Heart right ventricle (tissue), 16 donors: ENCODE results near the gene AANAT. TPM values are rescaled to one million over a fixed set of nuclear protein-coding genes. Genes with fewer than 3 reads are reported as not detected.
A peak's percentile ranks its signal among the peaks of the same experiment; 100 is the strongest.

ENCODE experiments used
- ATAC-seq, 8 donors: fragments of 200-7000 bp; cut with Tn5 transposase; one replicate each; pipeline ENCODE4 v1.9.1; 2020; ENCODE audit warnings: mild to moderate bottlenecking in 8 of 8, moderate library complexity in 8 of 8, moderate number of reproducible peaks in 1 of 8
- DNase-seq, 2 donors: peaks; one replicate each; pipeline ENCODE4 v3.0.0-alpha.2; 2020
- H3K27ac ChIP-seq, 10 donors: fragments of 200-600 bp; sonication (generic) in 2 of 10; one replicate each; pipeline versions ENCODE4 v1.5.0 to v1.8.0; 2020 to 2022; ENCODE audit warnings: mild to moderate bottlenecking in 3 of 10
- H3K27me3 ChIP-seq, 7 donors: fragments of 200-600 bp; one replicate each; pipeline ENCODE4 v1.8.0; 2021 to 2022; ENCODE audit warnings: mild to moderate bottlenecking in 2 of 7
- H3K36me3 ChIP-seq, 9 donors: fragments of 200-600 bp; sonication (generic) in 1 of 9; one replicate each; pipeline versions ENCODE4 v1.5.0 to v1.8.0; 2020 to 2022; ENCODE audit warnings: mild to moderate bottlenecking in 2 of 9
- H3K4me1 ChIP-seq, 9 donors: fragments of 200-600 bp; sonication (generic) in 1 of 9; one replicate each; pipeline versions ENCODE4 v1.5.0 to v1.8.0; 2020 to 2022; ENCODE audit warnings: mild to moderate bottlenecking in 4 of 9
- H3K4me3 ChIP-seq, 10 donors: fragments of 200-600 bp; sonication (generic) in 2 of 10; one replicate each; pipeline versions ENCODE4 v1.5.0 to v1.8.0; 2020 to 2022; ENCODE audit warnings: mild to moderate bottlenecking in 7 of 10, moderate library complexity in 2 of 10
- H3K9me3 ChIP-seq, 11 donors: fragments of 200-600 bp in 10 of 11; sonication (generic) in 2 of 11; one replicate each; pipeline versions ENCODE4 v1.5.0 to v1.8.0; 2013 to 2022; ENCODE audit warnings: mild to moderate bottlenecking in 2 of 11, control low read depth in 1 of 11, moderate library complexity in 1 of 11
- WGBS, 2 donors: extraction: QIAGEN DNeasy Blood & Tissue Kit; methylation state at CpG; one replicate each; pipeline ENCODE4 v1.1.7; 2013; ENCODE audit warnings: inconsistent platforms in 1 of 2; 5-methylcytosine and 5-hydroxymethylcytosine counted together
- intact Hi-C, 10 donors: fragments of 100-400 bp; cut with DNase I; formaldehyde crosslinking; loops; one replicate each; pipeline versions ENCODE4 v1.11.1 to v1.14.2; 2022
- polyA plus RNA-seq, 2 donors: library from polyadenylated mRNA; stranded (reverse); fragments of 200-250 nt; gene quantifications; one replicate each; pipeline ENCODE4 v1.2.3, GENCODE V29; 2013
- total RNA-seq, 10 donors: library from RNA; stranded (reverse); fragmentation: NEBNext Ultra II Directional in 3 of 10; extraction: Animal tissue kit (Norgen Biotek cat#: 25700) in 3 of 10; gene quantifications; one replicate each; pipeline versions ENCODE4 v1.2.1 to v1.2.4, GENCODE V29; 2021 to 2023
- TF ChIP-seq, protein P1 (sequence below), 9 donors: fragments of 200-600 bp; sonication (generic) in 2 of 9; IDR thresholded peaks; one replicate each; pipeline versions ENCODE4 v1.5.0 to v1.8.0; 2021 to 2022; ENCODE audit warnings: antibody characterized with exemption in 9 of 9, mild to moderate bottlenecking in 5 of 9, moderate library complexity in 1 of 9
- donor health status: Arrhythmogenic right ventricular cardiomyopathy.
- donor health status: ischemic (EF 13 %, LVEDD 7.1; RV severe dilation, severe dysfunction).
- donor health status: healthy with polysubstance abuse.
- donor health status: DM: no; HTN: yes; CAD: no.
- donor health status: DM: no; HTN: no; CAD: no.
- donor health status: ischemic (EF 25% LVEDD 6.9; RV normal size, moderate dysfunction).
- donor health status: ischemic (EF 25% LVEDD 5.7; RV mildly dilated, moderate dysfunction).
- donor health status: healthy.
- donor health status: DM: yes; HTN: yes; CAD: no.
- donor health status: Ischemic cardiomyopathy.
- donor health status: ischemic (EF 35%, LVEDD 5.7; RV mildly dilated, moderate dysfunction).
- donor health status: nonischemic (EF 11% LVEDD 7.7; RV severe dilation, severe dysfunction).
- donor health status: DM: yes; HTN: yes; CAD: no.
- donor health status: PGD.
- donor health status: ischemic (EF 29% LVEDD 5.4; RV normal size, mild dysfunction).
- donor health status: nonischemic (EF 23%, LVEDD 6.1; RV moderate dilation, normal function).

AANAT gene
- total and polyA plus RNA-seq, 12 donors = 0.73 to 0.98 TPM; not detected in 10

DNA sequence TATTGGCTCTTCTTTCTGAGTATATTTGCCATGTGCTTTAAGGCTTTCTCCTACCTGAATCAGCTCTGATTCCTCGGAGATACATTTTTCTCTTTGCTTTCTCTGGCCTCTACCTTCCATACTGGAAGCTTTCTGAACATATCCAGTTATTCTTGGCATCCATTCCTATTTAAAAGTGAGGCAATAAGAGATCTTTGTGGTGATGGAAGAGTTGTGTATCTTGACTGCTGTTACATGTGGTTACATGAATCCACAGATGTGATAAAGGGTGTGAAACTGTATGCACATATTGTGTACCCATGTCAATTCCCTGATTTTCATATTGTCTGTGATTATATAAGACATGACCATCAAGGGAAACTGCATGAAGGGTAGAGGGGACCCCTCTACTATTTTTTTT lies 38.9 kb upstream of the AANAT start:
- TF ChIP-seq, protein P1, sequence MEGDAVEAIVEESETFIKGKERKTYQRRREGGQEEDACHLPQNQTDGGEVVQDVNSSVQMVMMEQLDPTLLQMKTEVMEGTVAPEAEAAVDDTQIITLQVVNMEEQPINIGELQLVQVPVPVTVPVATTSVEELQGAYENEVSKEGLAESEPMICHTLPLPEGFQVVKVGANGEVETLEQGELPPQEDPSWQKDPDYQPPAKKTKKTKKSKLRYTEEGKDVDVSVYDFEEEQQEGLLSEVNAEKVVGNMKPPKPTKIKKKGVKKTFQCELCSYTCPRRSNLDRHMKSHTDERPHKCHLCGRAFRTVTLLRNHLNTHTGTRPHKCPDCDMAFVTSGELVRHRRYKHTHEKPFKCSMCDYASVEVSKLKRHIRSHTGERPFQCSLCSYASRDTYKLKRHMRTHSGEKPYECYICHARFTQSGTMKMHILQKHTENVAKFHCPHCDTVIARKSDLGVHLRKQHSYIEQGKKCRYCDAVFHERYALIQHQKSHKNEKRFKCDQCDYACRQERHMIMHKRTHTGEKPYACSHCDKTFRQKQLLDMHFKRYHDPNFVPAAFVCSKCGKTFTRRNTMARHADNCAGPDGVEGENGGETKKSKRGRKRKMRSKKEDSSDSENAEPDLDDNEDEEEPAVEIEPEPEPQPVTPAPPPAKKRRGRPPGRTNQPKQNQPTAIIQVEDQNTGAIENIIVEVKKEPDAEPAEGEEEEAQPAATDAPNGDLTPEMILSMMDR (IDR thresholded peaks at IDR 0.05) = no peak
- Histone ChIP-seq H3K9me3 (no peaks in the 10 kb centered on the region), H3K4me1 (peaks cover 15 to 71% (median 41%) of the 10 kb centered on the region in 9 donors), H3K4me3 (no peak overlapping the region), H3K36me3 (no peaks in the 10 kb centered on the region), H3K27ac (peak overlapping the region in 6 of 10 donors; percentile 44 to 67 (median 56)), H3K27me3 (no peaks in the 10 kb centered on the region)
- intact Hi-C loops = no loop called here
- WGBS, 2 donors = 100% methylated on average over 1 of the region's 1 CpG
- ATAC-seq (no peak), DNase-seq (no peak)

DNA sequence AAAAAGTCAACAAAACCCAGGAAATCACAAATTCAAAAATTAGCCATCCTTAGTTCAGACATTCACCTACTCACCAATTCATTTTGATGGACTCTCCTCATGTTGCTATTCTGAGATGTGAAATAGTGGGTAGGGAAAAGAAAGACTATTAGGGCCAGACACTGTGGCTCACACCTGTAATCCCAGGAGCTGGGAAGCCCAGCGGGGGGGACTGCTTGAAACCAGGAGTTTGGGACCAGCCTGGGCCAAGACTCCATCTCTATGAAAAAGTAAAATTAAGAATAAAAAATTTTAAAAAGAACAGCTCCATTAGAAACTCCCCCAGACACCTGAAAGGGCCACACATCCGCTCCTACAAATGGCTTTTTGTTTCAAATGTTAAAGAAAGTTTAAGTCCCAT lies 35.9 kb upstream of the AANAT start:
- no peaks in the 10 kb centered on the region for H3K27me3 ChIP-seq
- no peak for DNase-seq
- 84 to 85% methylated on average over 2 of the region's 2 CpGs for WGBS, 2 donors
- intact Hi-C loops = no loop called here
- no peaks in the 10 kb centered on the region for H3K9me3 ChIP-seq
- H3K36me3 ChIP-seq = peaks cover 0 to 5% (median 0%) of the 10 kb centered on the region in 9 donors
- ATAC-seq = no peak
- TF ChIP-seq, protein P1 (IDR thresholded peaks at IDR 0.05) = no peak
- H3K4me1 ChIP-seq = peaks cover 15 to 84% (median 54%) of the 10 kb centered on the region in 9 donors
- no peak overlapping the region for H3K4me3 ChIP-seq
- H3K27ac ChIP-seq = peak overlapping the region in 8 of 10 donors; percentile 24 to 76 (median 56)

DNA sequence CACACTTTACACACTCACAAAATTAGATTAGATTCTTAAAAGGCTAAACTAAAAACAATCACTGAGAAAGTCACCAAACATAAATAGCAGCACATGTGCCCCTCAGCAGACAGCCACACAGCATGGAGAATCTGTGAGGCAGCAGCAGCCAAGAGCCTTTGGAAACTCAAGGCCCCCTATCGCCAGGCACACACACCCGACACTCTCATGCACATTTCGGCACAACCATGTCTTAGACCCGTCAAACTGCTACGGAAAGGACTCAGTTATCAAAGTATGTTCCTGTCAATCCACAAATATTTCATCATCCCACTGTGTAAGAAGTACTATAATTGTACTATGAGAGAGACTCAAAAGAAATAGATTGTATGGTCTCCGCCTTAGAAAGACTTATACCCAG lies 35.4 kb upstream of the AANAT start:
- Histone ChIP-seq H3K4me1 (peaks cover 10 to 83% (median 52%) of the 10 kb centered on the region in 9 donors), H3K27me3 (no peaks in the 10 kb centered on the region), H3K4me3 (no peak overlapping the region), H3K36me3 (peaks cover 0 to 5% (median 0%) of the 10 kb centered on the region in 9 donors), H3K27ac (peak overlapping the region in 8 of 10 donors; percentile 24 to 76 (median 56)), H3K9me3 (no peaks in the 10 kb centered on the region)
- TF ChIP-seq, protein P1 (IDR thresholded peaks at IDR 0.05) = peak in 1 of 9 donors; percentile 5
- peak; percentile 42 to 81 (median 70) for ATAC-seq
- 42 to 58% methylated on average over 6 of the region's 6 CpGs for WGBS, 2 donors
- no peak for DNase-seq
- intact Hi-C loops = no loop called here

DNA sequence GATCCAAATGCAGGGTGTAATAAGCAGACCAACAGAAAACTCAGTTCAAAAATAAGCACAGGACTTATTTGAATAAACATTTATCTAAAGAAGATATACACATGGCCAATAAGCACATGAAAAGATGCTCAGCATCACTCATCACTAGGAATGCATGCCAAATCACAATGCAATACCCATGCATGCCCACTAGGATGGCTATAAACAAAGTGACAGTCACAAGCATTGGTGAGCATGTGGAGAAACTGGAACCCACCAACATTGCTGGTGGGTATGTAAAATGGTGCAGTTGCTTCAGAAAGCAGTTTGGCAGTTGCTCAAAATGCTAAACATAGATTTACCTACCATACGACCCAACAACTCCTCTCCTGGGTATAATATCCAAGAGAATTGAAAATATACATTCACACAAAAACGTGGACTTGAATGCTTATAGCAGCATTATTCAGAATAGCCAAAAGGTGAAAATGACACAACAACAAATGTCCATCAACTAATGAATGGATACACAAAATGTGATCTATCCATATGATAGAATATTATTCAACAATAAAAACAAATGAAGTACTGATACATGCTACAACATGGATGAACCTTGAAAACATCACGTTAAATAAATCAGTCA lies 34.6 kb upstream of the AANAT start:
- no peak overlapping the region for H3K4me3 ChIP-seq
- H3K9me3 ChIP-seq = no peaks in the 10 kb centered on the region
- intact Hi-C loops = no loop called here
- TF ChIP-seq, protein P1 (IDR thresholded peaks at IDR 0.05) = peak in 8 of 9 donors; percentile 18 to 47 (median 39)
- peaks cover 0 to 5% (median 0%) of the 10 kb centered on the region in 9 donors for H3K36me3 ChIP-seq
- DNase-seq (no peak), ATAC-seq (peak in 3 of 8 donors; percentile 28 to 49 (median 30))
- WGBS, 2 donors = 64 to 81% methylated on average over 3 of the region's 3 CpGs
- H3K27me3 ChIP-seq = no peaks in the 10 kb centered on the region
- peak overlapping the region in 6 of 10 donors; percentile 41 to 76 (median 60) for H3K27ac ChIP-seq
- peaks cover 5 to 76% (median 45%) of the 10 kb centered on the region in 9 donors for H3K4me1 ChIP-seq
